Endodermal cell (in vitro differentiated cells): ENCODE results near the gene ADARB1. TPM values are rescaled to one million over a fixed set of nuclear protein-coding genes. Genes with fewer than 3 reads are reported as not detected.
"Not testable (repeated sequence)": the region's sequence is repeated elsewhere in the genome, so short reads cannot be mapped to it uniquely, and the experiment has no call there.

Experiments
- DNase-seq: peaks from one replicate; pipeline ENCODE4 v3.0.0-alpha.2; 2017
- H3K27ac ChIP-seq: 2 replicates; pipeline ENCODE4 v1.5.1; 2013; ENCODE audit warnings: mild to moderate bottlenecking, low read depth, low read length, moderate library complexity
- H3K27me3 ChIP-seq: 2 replicates; pipeline ENCODE4 v1.6.1; 2013; ENCODE audit warnings: mild to moderate bottlenecking, low read length, moderate library complexity; ENCODE audit not compliant: insufficient read depth, control insufficient read depth, poor library complexity, severe bottlenecking
- H3K36me3 ChIP-seq: 2 replicates; pipeline ENCODE4 v1.7.0; 2013; ENCODE audit warnings: mild to moderate bottlenecking, low read length, moderate library complexity; ENCODE audit not compliant: control insufficient read depth, insufficient read depth
- H3K4me1 ChIP-seq: one replicate; pipeline ENCODE4 v1.7.0; 2013; ENCODE audit warnings: low read length; ENCODE audit not compliant: control insufficient read depth, insufficient read depth
- H3K4me3 ChIP-seq: 2 replicates; pipeline ENCODE4 v1.5.1; 2013; ENCODE audit warnings: mild to moderate bottlenecking, low read length, moderate library complexity
- H3K9ac ChIP-seq: 2 replicates; pipeline ENCODE4 v1.6.1; 2013; ENCODE audit warnings: mild to moderate bottlenecking, low read length, moderate library complexity; ENCODE audit not compliant: poor library complexity, severe bottlenecking; ENCODE audit errors: extremely low read depth
- H3K9me3 ChIP-seq: 2 replicates; pipeline ENCODE4 v1.6.1; 2013; ENCODE audit warnings: mild to moderate bottlenecking, low read length, moderate library complexity; ENCODE audit not compliant: control insufficient read depth
- H3K27ac Mint-ChIP-seq: 2 replicates; pipeline ENCODE4 v1.8.0; 2020; ENCODE audit warnings: mixed read lengths
- H3K27me3 Mint-ChIP-seq: 2 replicates; pipeline ENCODE4 v1.8.0; 2021; ENCODE audit warnings: mild to moderate bottlenecking, mixed read lengths; ENCODE audit not compliant: insufficient read depth
- H3K36me3 Mint-ChIP-seq: 2 replicates; pipeline ENCODE4 v1.8.0; 2020; ENCODE audit warnings: low read depth, mixed read lengths
- H3K4me1 Mint-ChIP-seq: 2 replicates; pipeline ENCODE4 v1.8.0; 2020; ENCODE audit warnings: mixed read lengths
- H3K4me3 Mint-ChIP-seq: 2 replicates; pipeline ENCODE4 v1.8.0; 2020; ENCODE audit warnings: mild to moderate bottlenecking, moderate library complexity, mixed read lengths
- H3K9me3 Mint-ChIP-seq: 2 replicates; pipeline ENCODE4 v1.8.0; 2020; ENCODE audit warnings: mild to moderate bottlenecking, mixed read lengths
- CTCF ChIP-seq: fragments of 200-600 bp; sonication (generic); conservative IDR thresholded peaks from 2 replicates; pipeline ENCODE4 v1.5.0; 2021; ENCODE audit warnings: antibody characterized with exemption, mild to moderate bottlenecking
- WGBS, 2 experiments: methylation state at CpG; one replicate each; pipeline versions ENCODE4 v1.1.5 to v1.1.7; 2013; ENCODE audit warnings: missing lambda C conversion rate in 2 of 2, mixed read lengths in 1 of 2; ENCODE audit not compliant: insufficient coverage in 1 of 2, insufficient read length in 1 of 2; 5-methylcytosine and 5-hydroxymethylcytosine counted together
- total RNA-seq, 2 donors: library from RNA; stranded (reverse); fragmentation: NEBNext Ultra II Directional in 1 of 2; extraction: Animal tissue kit (Norgen Biotek cat#: 25700) in 1 of 2; gene quantifications; 2 replicates in 1 of 2; 3 replicates in 1 of 2; pipeline ENCODE4 v1.2.1, GENCODE V29; 2021

ADARB1 gene
- total RNA-seq, 2 donors from 2014 or later: 11.5 to 20.1 TPM

DNA sequence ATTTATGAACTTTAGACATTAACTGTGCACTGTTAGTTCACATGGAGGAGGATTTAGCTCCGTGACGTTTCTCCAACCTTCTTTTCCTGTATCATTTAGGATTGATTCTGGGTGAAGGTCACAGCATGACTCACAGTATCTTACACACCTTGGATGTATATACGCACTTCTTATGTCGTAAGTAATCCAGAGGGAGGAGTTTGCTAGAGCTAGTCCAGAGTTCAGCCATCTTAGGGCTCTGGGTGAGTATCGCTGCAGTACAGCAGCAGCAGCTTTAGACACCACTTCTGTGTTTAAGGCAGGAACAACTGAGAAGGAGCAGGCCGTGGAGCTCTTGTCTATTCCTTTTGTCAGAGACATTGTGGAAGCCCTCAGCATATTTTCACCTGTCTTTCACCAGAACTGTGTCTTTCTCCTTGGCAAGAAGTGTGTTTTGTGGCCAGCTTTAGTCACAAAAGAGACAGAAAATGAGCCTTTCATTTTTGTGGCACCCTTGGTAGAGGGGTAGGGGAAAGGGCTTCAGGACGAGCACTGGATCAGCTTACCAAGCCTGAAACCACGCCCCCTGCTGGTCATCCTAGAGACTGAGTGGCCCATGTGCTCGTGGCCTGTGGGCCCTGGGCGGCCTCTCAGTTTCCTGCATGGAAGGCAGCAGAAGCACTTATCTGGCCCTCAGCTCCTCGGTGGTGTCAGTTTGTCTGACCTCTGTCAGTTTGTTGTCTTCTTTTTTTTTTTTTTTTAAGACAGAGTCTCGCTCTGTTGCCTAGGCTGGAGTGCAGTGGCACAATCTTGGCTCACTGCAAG lies 64.0 kb downstream of the ADARB1 start:
- peaks cover 1% of the 10 kb centered on the region for H3K4me1 Mint-ChIP-seq
- DNase-seq: peak; percentile 92
- no peak overlapping the region for H3K4me3 Mint-ChIP-seq
- peak; percentile 93 for TF ChIP-seq CTCF
- no peaks in the 10 kb centered on the region for H3K9me3 Mint-ChIP-seq
- Histone ChIP-seq H3K9me3 (no peaks in the 10 kb centered on the region), H3K4me1 (no peaks in the 10 kb centered on the region), H3K4me3 (no peak overlapping the region), H3K27ac (no peak overlapping the region), H3K27me3 (no peaks in the 10 kb centered on the region), H3K9ac (no peak overlapping the region), H3K36me3 (no peaks in the 10 kb centered on the region)
- H3K27me3 Mint-ChIP-seq: no peaks in the 10 kb centered on the region
- WGBS, 2 experiments: 77% methylated on average over 11 to 12 of the region's 12 CpGs
- H3K36me3 Mint-ChIP-seq: peaks cover 2% of the 10 kb centered on the region
- H3K27ac Mint-ChIP-seq: no peak overlapping the region

DNA sequence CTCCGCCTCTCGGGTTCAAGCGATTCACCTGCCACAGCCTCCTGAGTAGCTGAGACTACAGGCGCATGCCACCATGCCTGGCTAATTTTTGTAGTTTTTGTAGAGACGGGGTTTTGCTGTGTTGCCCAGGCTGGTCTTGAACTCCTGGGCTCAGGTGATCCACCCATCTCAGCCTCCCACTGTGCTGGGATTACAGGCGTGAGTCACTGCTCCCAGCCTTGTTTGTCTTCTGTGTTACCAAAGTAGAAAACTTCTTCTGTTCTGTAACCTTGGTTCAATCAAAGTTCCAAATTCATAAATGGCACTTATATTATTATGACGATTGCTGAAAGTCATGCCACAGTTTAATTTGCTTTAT lies 64.6 kb downstream of the ADARB1 start:
- not testable (repeated sequence) for H3K9me3 Mint-ChIP-seq, H3K4me1 ChIP-seq, H3K36me3 ChIP-seq, H3K4me1 Mint-ChIP-seq, H3K27ac Mint-ChIP-seq, H3K27me3 ChIP-seq, H3K4me3 Mint-ChIP-seq, H3K27ac ChIP-seq, H3K4me3 ChIP-seq, H3K9ac ChIP-seq, H3K9me3 ChIP-seq, H3K36me3 Mint-ChIP-seq, H3K27me3 Mint-ChIP-seq
- 93 to 96% methylated on average over 5 to 7 of the region's 7 CpGs for WGBS, 2 experiments
- DNase-seq: peak; percentile 48

DNA sequence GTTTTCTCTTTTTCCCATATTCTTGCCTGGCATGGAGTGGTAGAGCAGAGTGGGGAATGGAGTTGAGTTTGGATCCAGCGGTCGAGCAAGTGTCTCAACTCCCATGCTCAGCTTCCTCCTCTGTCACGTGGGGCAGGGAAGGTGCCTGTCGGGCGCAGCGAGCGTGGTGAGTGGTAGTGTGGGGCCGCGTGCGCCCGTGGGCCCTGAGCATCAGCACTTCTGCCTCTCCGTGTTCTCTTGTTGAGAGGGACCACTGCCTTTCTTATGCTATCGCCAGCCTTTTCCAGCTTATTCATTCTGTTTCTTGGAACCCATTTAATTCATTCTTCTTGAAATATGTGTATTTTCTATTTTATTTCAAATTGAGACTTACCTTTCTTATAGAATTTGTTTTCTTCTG lies 65.1 kb downstream of the ADARB1 start:
- Histone ChIP-seq H3K36me3 (no peaks in the 10 kb centered on the region), H3K9ac (no peak overlapping the region), H3K27ac (no peak overlapping the region), H3K4me1 (no peaks in the 10 kb centered on the region), H3K27me3 (no peaks in the 10 kb centered on the region), H3K9me3 (no peaks in the 10 kb centered on the region), H3K4me3 (no peak overlapping the region)
- Mint-ChIP-seq H3K4me3 (no peak overlapping the region), H3K27ac (no peak overlapping the region), H3K4me1 (peaks cover 1% of the 10 kb centered on the region), H3K36me3 (peaks cover 2% of the 10 kb centered on the region), H3K9me3 (no peaks in the 10 kb centered on the region), H3K27me3 (no peaks in the 10 kb centered on the region)
- TF ChIP-seq CTCF: no peak
- peak; percentile 42 for DNase-seq
- 96% methylated on average over 10 to 13 of the region's 13 CpGs for WGBS, 2 experiments
